Hepatocyte (in vitro differentiated cells): Measurements from ENCODE around the gene TLCD1.

ENCODE experiments used
- CTCF ChIP-seq: fragments of 200-600 bp; sonication (generic); IDR thresholded peaks from 2 replicates; pipeline ENCODE4 v1.5.1; 2016; ENCODE audit warnings: antibody characterized with exemption, mild to moderate bottlenecking; ENCODE audit not compliant: poor library complexity
- EZH2 ChIP-seq: fragments of 200-600 bp; sonication (generic); IDR thresholded peaks from 2 replicates; pipeline ENCODE4 v1.6.1; 2016; ENCODE audit warnings: antibody characterized with exemption, mild to moderate bottlenecking, borderline replicate concordance

DNA sequence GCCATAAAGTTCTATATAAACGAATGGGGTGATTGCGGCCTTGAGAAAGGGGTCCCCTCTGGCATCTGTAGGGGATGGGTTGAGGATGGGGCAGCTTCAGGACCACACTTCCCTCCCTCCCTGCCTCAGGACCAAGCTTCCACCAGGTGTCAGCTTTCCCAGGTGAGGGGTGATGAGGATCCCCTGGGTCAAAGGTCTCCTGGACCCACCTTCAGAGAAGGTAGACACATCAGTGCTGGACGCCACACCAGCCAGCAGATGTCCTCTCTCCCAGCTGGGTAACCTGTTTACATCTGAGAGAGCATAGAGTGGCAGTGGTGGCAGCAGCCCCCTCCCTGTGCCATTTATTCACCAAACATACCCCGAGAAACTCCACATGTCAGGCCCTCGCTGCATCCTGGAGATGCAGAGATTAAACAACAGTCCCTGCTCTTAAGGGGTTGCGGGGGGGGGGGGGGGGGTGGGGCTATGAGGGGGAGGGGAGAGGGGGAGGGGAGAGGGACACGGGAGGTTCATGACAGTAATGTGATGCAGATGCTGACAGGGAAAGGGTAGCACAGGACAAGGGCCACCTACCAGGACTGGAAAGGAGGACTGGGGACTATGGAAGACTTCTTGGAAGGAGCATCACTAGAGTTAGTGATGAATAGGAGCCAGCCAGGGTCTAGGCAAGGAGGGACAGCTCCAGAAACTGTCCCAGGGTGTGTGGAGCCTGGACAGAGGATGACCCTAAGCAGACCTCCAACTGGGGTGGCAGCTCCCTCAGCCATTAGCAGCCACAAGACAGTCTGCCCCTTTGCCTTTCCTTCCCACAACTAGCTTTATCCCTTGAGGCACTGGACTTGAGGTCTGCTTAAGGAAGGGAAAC is 19.3 kb downstream of the TLCD1 start:
- TF ChIP-seq CTCF, result no peak
- no peak for TF ChIP-seq EZH2
